OCI-LY7 (cell line): ENCODE results near the gene CACNG5. TPM values are rescaled to one million over a fixed set of nuclear protein-coding genes. Genes with fewer than 3 reads are reported as not detected.

Experiments
- BruUV-seq: library from RNA; stranded (reverse); fragments of 400-500 nt; replicated peaks from 2 replicates; lab custom pipeline; 2021; lab: Mats Ljungman, UMichigan
- CTCF ChIA-PET: fragments of 300-600 bp; sonication (Branson Sonifier 250); formaldehyde crosslinking; loops from one replicate; lab custom pipeline; 2022; ENCODE audit warnings: antibody characterized with exemption; ENCODE audit not compliant: unreplicated experiment; lab: Charles Lee
- POLR2A ChIA-PET: fragments of 300-600 bp; sonication (Branson Sonifier 250); formaldehyde crosslinking; loops from one replicate; lab custom pipeline; 2022; ENCODE audit warnings: antibody characterized with exemption; lab: Charles Lee
- DNase-seq: peaks from one replicate; pipeline ENCODE4 v3.0.0-alpha.2; 2015; ENCODE audit warnings: low spot score
- H2AFZ ChIP-seq: fragments of 200-600 bp; sonication (generic), shearing (Covaris generic); 2 replicates; pipeline ENCODE4 v1.6.1; 2014; ENCODE audit warnings: mild to moderate bottlenecking, antibody characterized with exemption, low read length, moderate library complexity
- H3K27ac ChIP-seq: fragments of 200-600 bp; sonication (generic); 2 replicates; pipeline ENCODE4 v1.5.1; 2014; ENCODE audit warnings: mixed run types, low read depth, mild to moderate bottlenecking, moderate library complexity, low read length, inconsistent platforms; ENCODE audit not compliant: poor library complexity, severe bottlenecking
- H3K36me3 ChIP-seq: fragments of 200-600 bp; sonication (generic); 2 replicates; pipeline ENCODE4 v1.6.1; 2014; ENCODE audit warnings: mild to moderate bottlenecking, antibody characterized with exemption, low read length, moderate library complexity, mixed read lengths; ENCODE audit not compliant: insufficient read depth
- H3K4me1 ChIP-seq: fragments of 200-600 bp; sonication (generic); 2 replicates; pipeline ENCODE4 v1.5.1; 2014; ENCODE audit warnings: mild to moderate bottlenecking, low read length; ENCODE audit not compliant: insufficient read depth, poor library complexity, severe bottlenecking
- H3K4me2 ChIP-seq: fragments of 200-600 bp; sonication (generic); 2 replicates; pipeline ENCODE4 v1.6.1; 2014; ENCODE audit warnings: mild to moderate bottlenecking, low read length
- H3K4me3 ChIP-seq: fragments of 200-600 bp; sonication (generic); 2 replicates; pipeline ENCODE4 v1.5.1; 2014; ENCODE audit warnings: mild to moderate bottlenecking, low read depth, low read length; ENCODE audit not compliant: poor library complexity, severe bottlenecking
- H3K79me2 ChIP-seq: fragments of 200-600 bp; sonication (generic); 2 replicates; pipeline ENCODE4 v1.6.1; 2016; ENCODE audit warnings: low read depth, mild to moderate bottlenecking, low read length, moderate library complexity, mixed read lengths; ENCODE audit not compliant: insufficient read depth
- H3K9me2 ChIP-seq: fragments of 200-600 bp; sonication (generic); 2 replicates; pipeline ENCODE4 v1.6.1; 2016; ENCODE audit warnings: mild to moderate bottlenecking, low read length, mixed read lengths; ENCODE audit not compliant: insufficient read depth
- H3K9me3 ChIP-seq: fragments of 200-600 bp; sonication (generic); 2 replicates; pipeline ENCODE4 v1.6.1; 2014; ENCODE audit warnings: mild to moderate bottlenecking, mixed run types, low read length, mixed read lengths
- H4K20me1 ChIP-seq: fragments of 200-600 bp; sonication (generic); 2 replicates; pipeline ENCODE4 v1.6.1; 2014; ENCODE audit warnings: mild to moderate bottlenecking, antibody characterized with exemption, low read length, moderate library complexity, mixed read lengths; ENCODE audit not compliant: insufficient read depth
- EZH2phosphoT487 ChIP-seq: fragments of 200-600 bp; sonication (generic); IDR thresholded peaks from 2 replicates; pipeline ENCODE4 v1.6.1; 2018; ENCODE audit warnings: low read depth, borderline replicate concordance, mild to moderate bottlenecking, mixed run types, antibody characterized with exemption, low read length, moderate library complexity, mixed read lengths
- intact Hi-C: fragments of 100-400 bp; cut with micrococcal nuclease; formaldehyde crosslinking; loops from one replicate; pipeline ENCODE4 v1.10.0; 2022; ENCODE audit not compliant: unreplicated experiment
- total RNA-seq, 2 experiments: library from RNA; depleted of rRNA in 1 of 2; stranded (reverse); fragments of >200 nt in 1 of 2; shearing (Covaris generic) in 1 of 2; gene quantifications; 2 replicates each; pipeline ENCODE4 v1.2.3, GENCODE V29; 2014 to 2022
- TF ChIP-seq, protein P1 (sequence below): fragments of 200-600 bp; sonication (generic); conservative IDR thresholded peaks from 2 replicates; pipeline ENCODE4 v1.5.1; 2014; ENCODE audit warnings: mild to moderate bottlenecking, antibody characterized with exemption, low read length, moderate library complexity, mixed read lengths

Gene CACNG5
- total RNA-seq, 2 experiments from 2014 or later = not detected

- Histone ChIP-seq H3K9me2 (no peaks in the 10 kb centered on the region), H4K20me1 (no peaks in the 10 kb centered on the region), H3K36me3 (no peaks in the 10 kb centered on the region), H3K4me3 (no peak overlapping the region), H3K9me3 (no peaks in the 10 kb centered on the region), H2AFZ (no peak overlapping the region), H3K79me2 (no peaks in the 10 kb centered on the region), H3K27ac (no peak overlapping the region), H3K4me1 (peaks cover 4% of the 10 kb centered on the region), H3K4me2 (no peak overlapping the region)
- DNase-seq = no peak
- TF ChIP-seq EZH2phosphoT487 = no peak
- TF ChIP-seq, protein P1, sequence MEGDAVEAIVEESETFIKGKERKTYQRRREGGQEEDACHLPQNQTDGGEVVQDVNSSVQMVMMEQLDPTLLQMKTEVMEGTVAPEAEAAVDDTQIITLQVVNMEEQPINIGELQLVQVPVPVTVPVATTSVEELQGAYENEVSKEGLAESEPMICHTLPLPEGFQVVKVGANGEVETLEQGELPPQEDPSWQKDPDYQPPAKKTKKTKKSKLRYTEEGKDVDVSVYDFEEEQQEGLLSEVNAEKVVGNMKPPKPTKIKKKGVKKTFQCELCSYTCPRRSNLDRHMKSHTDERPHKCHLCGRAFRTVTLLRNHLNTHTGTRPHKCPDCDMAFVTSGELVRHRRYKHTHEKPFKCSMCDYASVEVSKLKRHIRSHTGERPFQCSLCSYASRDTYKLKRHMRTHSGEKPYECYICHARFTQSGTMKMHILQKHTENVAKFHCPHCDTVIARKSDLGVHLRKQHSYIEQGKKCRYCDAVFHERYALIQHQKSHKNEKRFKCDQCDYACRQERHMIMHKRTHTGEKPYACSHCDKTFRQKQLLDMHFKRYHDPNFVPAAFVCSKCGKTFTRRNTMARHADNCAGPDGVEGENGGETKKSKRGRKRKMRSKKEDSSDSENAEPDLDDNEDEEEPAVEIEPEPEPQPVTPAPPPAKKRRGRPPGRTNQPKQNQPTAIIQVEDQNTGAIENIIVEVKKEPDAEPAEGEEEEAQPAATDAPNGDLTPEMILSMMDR = no peak
- intact Hi-C loops = no loop called here
- ChIA-PET POLR2A (no interaction called here), CTCF (no interaction called here)
- BruUV-seq = no TSS peak
Observed at GRCh38 chr17:66847704-66848103, 12.8 kb downstream of the CACNG5 start.

DNA sequence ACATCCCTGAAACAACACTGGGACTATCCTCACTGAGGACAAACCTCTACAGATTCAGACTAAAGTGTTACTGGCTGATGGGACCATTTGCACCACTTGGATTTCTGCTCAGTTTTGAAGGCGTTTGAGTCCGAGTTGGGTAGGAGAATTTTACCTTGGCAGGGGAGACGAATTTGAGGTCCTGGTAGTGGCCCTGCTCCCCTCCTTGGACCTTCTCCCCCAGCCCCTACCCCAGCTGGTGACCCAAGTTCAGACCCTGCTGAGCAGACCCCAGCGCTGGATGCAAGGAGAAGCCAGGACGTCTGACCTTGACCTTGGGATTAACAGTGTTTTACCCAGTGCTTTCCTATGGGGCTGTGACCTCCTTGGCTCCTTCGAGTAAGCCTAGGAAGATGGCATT is 13.6 kb downstream of the CACNG5 start:
- POLR2A ChIA-PET = no interaction called here
- TF ChIP-seq, protein P1 = no peak
- no peak for TF ChIP-seq EZH2phosphoT487
- Histone ChIP-seq H3K9me3 (no peaks in the 10 kb centered on the region), H2AFZ (no peak overlapping the region), H3K27ac (no peak overlapping the region), H4K20me1 (no peaks in the 10 kb centered on the region), H3K79me2 (no peaks in the 10 kb centered on the region), H3K36me3 (no peaks in the 10 kb centered on the region), H3K9me2 (no peaks in the 10 kb centered on the region), H3K4me1 (peaks cover 4% of the 10 kb centered on the region), H3K4me3 (no peak overlapping the region), H3K4me2 (no peak overlapping the region)
- intact Hi-C loops = no loop called here
- no peak for DNase-seq
- CTCF ChIA-PET = no interaction called here
- BruUV-seq = no TSS peak

- POLR2A ChIA-PET = no interaction called here
- Histone ChIP-seq H2AFZ (no peak overlapping the region), H3K36me3 (no peaks in the 10 kb centered on the region), H3K79me2 (no peaks in the 10 kb centered on the region), H3K4me1 (peaks cover 4% of the 10 kb centered on the region), H4K20me1 (no peaks in the 10 kb centered on the region), H3K4me2 (no peak overlapping the region), H3K27ac (no peak overlapping the region), H3K4me3 (no peak overlapping the region), H3K9me3 (no peaks in the 10 kb centered on the region), H3K9me2 (no peaks in the 10 kb centered on the region)
- no TSS peak for BruUV-seq
- CTCF ChIA-PET = no interaction called here
- intact Hi-C loops = no loop called here
- TF ChIP-seq, protein P1 = no peak
- no peak for TF ChIP-seq EZH2phosphoT487
- DNase-seq = no peak
Observed at GRCh38 chr17:66849032-66849655, 14.2 kb downstream of the CACNG5 start.
